ENCODE results near the gene ZBTB5. TPM values are rescaled to one million over a fixed set of nuclear protein-coding genes. Genes with fewer than 3 reads are reported as not detected.
A peak's percentile ranks its signal among the peaks of the same experiment; 100 is the strongest.

The ZBTB5 gene
- total and polyA plus RNA-seq, 2 of the 4 experiments (the other 2 are of a cell fraction): 6.3 to 9.1 TPM

DNA sequence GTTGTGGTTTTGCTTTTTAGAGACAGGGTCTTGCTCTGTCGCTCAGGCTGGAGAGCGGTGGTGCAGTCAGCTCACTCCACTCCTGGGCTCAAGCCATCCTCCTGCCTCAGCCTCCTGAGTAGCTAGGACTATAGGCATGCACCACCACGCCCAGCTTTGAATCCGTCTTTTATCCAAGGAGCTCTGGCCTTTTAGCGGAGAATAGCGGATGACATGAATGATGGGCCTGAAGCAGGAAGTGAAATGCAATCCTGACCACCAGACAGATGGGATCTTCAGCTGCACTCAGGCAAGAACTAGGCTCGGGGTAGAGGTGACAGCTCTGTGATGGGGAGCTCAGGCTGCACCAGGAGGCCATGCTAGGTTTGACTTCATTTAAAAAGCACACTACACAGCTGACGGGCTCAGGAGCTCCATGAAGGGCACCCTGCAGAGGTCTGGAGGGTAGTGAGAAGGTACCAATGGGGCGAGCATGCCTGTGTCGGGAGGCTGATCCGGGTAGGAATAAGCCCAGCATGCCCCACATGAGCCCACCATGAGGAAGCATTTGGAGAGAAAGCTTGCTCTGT lies 42.4 kb upstream of the ZBTB5 start:
- Histone ChIP-seq H3K27me3 (ENCODE audit: control insufficient read depth, insufficient read depth, low read length) (no peaks in the 10 kb centered on the region), H2BK15ac (ENCODE audit: low read depth, low read length) (no peak overlapping the region), H4K5ac (ENCODE audit: low read depth, low read length) (no peak overlapping the region), H4K91ac (ENCODE audit: insufficient read depth, low read depth, low read length) (no peak overlapping the region), H2BK5ac (ENCODE audit: low read depth, low read length, poor library complexity, severe bottlenecking) (no peak overlapping the region), H3K36me3 (ENCODE audit: control insufficient read depth, insufficient read depth, low read length) (peaks cover 32% of the 10 kb centered on the region), H3K9ac (ENCODE audit: low read depth, low read length) (no peak overlapping the region), H2AK5ac (ENCODE audit: low read depth, low read length) (no peak overlapping the region), H4K8ac (ENCODE audit: low read depth in 2 of 2, low read length in 2 of 2) (no peak overlapping the region), H3K79me1 (ENCODE audit: low read depth in 1 of 2, low read length in 2 of 2) (peaks cover 0 to under 1% of the 10 kb centered on the region in 2 experiments; a peak in 1 of 4 replicates), H4K20me1 (ENCODE audit: insufficient read depth, low read length) (0 out of 2 replicates have a peak, but pooled peaks cover 3% of the 10 kb centered on the region), H3K23ac (ENCODE audit: low read depth, low read length) (no peak overlapping the region), H3K14ac (replicated peaks; ENCODE audit: low read depth, low read length) (no peak overlapping the region), H3K9me1 (ENCODE audit: insufficient read depth, low read length) (peaks cover 6% of the 10 kb centered on the region; the same call in 1 of the 2 replicates), H3K4ac (ENCODE audit: low read depth, low read length) (no peak overlapping the region), H3K9me3 (ENCODE audit: control insufficient read depth, insufficient read depth, low read length) (no peaks in the 10 kb centered on the region), H3K4me1 (ENCODE audit: control insufficient read depth, insufficient read depth, low read length) (no peaks in the 10 kb centered on the region), H2AK9ac (replicated peaks; ENCODE audit: low read depth, low read length, poor library complexity) (no peak overlapping the region), H3K4me2 (ENCODE audit: low read depth, low read length) (no peak overlapping the region), H3K18ac (ENCODE audit: low read depth, low read length) (no peak overlapping the region), H3K4me3 (ENCODE audit: insufficient read depth, low read depth, low read length) (no peak overlapping the region), H3K27ac (ENCODE audit: insufficient read depth, low read length) (no peak overlapping the region), H3K56ac (ENCODE audit: extremely low read depth, insufficient read depth, low read length) (no peak overlapping the region), H2AFZ (replicated peaks; ENCODE audit: low read length, poor library complexity) (peak overlapping the region; percentile 8), H2BK20ac (ENCODE audit: low read depth, low read length) (no peak overlapping the region), H2BK120ac (ENCODE audit: low read depth, low read length) (no peak overlapping the region)
- POLR2A ChIA-PET (ENCODE audit: unreplicated experiment): no interaction called here
- intact Hi-C loops (cut with micrococcal nuclease): no loop called here
- in situ Hi-C loops (cut with MboI; ENCODE audit: low sequenced_read_pairs): no loop called here
- DNase-seq: no peak
- BruUV-seq (replicated peaks): no TSS peak
- TF ChIP-seq, protein P1, sequence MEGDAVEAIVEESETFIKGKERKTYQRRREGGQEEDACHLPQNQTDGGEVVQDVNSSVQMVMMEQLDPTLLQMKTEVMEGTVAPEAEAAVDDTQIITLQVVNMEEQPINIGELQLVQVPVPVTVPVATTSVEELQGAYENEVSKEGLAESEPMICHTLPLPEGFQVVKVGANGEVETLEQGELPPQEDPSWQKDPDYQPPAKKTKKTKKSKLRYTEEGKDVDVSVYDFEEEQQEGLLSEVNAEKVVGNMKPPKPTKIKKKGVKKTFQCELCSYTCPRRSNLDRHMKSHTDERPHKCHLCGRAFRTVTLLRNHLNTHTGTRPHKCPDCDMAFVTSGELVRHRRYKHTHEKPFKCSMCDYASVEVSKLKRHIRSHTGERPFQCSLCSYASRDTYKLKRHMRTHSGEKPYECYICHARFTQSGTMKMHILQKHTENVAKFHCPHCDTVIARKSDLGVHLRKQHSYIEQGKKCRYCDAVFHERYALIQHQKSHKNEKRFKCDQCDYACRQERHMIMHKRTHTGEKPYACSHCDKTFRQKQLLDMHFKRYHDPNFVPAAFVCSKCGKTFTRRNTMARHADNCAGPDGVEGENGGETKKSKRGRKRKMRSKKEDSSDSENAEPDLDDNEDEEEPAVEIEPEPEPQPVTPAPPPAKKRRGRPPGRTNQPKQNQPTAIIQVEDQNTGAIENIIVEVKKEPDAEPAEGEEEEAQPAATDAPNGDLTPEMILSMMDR (conservative IDR thresholded peaks at IDR 0.05; ENCODE audit: low read depth, low read length): no peak
- TF ChIP-seq CEBPB (IDR thresholded peaks at IDR 0.05; ENCODE audit: low read depth, low read length) (no peak), MAFK (IDR thresholded peaks at IDR 0.05; ENCODE audit: low read depth, low read length) (no peak), FOS (IDR thresholded peaks at IDR 0.05; ENCODE audit: low read depth, low read length) (no peak), MAZ (IDR thresholded peaks at IDR 0.05; ENCODE audit: borderline replicate concordance, low read depth, low read length) (no peak), RFX5 (IDR thresholded peaks at IDR 0.05; ENCODE audit: low read depth, low read length) (no peak), RCOR1 (IDR thresholded peaks at IDR 0.05; ENCODE audit: insufficient replicate concordance, low read length) (no peak), RAD21 (IDR thresholded peaks at IDR 0.05; ENCODE audit: low read length) (no peak), POLR2A (IDR thresholded peaks at IDR 0.05; ENCODE audit: low read depth, low read length) (no peak), MXI1 (IDR thresholded peaks at IDR 0.05; ENCODE audit: borderline replicate concordance, low read depth, low read length) (no peak)
- TF ChIP-seq, protein P2, sequence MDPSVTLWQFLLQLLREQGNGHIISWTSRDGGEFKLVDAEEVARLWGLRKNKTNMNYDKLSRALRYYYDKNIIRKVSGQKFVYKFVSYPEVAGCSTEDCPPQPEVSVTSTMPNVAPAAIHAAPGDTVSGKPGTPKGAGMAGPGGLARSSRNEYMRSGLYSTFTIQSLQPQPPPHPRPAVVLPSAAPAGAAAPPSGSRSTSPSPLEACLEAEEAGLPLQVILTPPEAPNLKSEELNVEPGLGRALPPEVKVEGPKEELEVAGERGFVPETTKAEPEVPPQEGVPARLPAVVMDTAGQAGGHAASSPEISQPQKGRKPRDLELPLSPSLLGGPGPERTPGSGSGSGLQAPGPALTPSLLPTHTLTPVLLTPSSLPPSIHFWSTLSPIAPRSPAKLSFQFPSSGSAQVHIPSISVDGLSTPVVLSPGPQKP (IDR thresholded peaks at IDR 0.05; ENCODE audit: borderline replicate concordance, low read depth, low read length): no peak
- TF ChIP-seq, protein P3, sequence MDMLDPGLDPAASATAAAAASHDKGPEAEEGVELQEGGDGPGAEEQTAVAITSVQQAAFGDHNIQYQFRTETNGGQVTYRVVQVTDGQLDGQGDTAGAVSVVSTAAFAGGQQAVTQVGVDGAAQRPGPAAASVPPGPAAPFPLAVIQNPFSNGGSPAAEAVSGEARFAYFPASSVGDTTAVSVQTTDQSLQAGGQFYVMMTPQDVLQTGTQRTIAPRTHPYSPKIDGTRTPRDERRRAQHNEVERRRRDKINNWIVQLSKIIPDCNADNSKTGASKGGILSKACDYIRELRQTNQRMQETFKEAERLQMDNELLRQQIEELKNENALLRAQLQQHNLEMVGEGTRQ (IDR thresholded peaks at IDR 0.05; ENCODE audit: low read depth, low read length): no peak
- dilution Hi-C loops (cut with HindIII; ENCODE audit: low sequenced_read_pairs, unreplicated experiment): no loop called here
- ATAC-seq (ENCODE audit: low read depth): no peak
- WGBS, 2 experiments (ENCODE audit: extremely low coverage in 2 of 2, insufficient read length in 1 of 2): no CpG with 5 or more reads among the region's 11 CpGs
- CTCF ChIA-PET: interaction anchor here (0.6 kb wide), 1 partner anchor 613 kb away, joined by 5 read pairs; no protein-coding TSS in a partner anchor

All from IMR-90 (cell line).